Naive thymus-derived CD4-positive, alpha-beta T cell (primary cell): ENCODE measurements around the gene KRT4. TPM values are rescaled to one million over a fixed set of nuclear protein-coding genes. Genes with fewer than 3 reads are reported as not detected.

ENCODE experiments used
- ATAC-seq: fragments of 150-1000 bp; cut with Tn5 transposase; 2 replicates; pipeline ENCODE4 v1.10.0; 2021; ENCODE audit warnings: mild to moderate bottlenecking, moderate library complexity
- CTCF ChIA-PET: fragments of 350-600 bp; sonication (Branson Sonifier 250); formaldehyde crosslinking; loops from one replicate; lab custom pipeline; 2021; ENCODE audit warnings: antibody characterized with exemption; lab: Charles Lee
- POLR2A ChIA-PET: fragments of 350-600 bp; sonication (Branson Sonifier 250); formaldehyde crosslinking; loops from one replicate; lab custom pipeline; 2021; ENCODE audit warnings: antibody characterized with exemption, inconsistent platforms; lab: Charles Lee
- DNase-seq, 9 donors: peaks; one replicate each; pipeline versions ENCODE4 v3.0.0 to v3.0.0-alpha.2; 2020 to 2022; ENCODE audit warnings: mixed read lengths in 1 of 9
- H3K27ac ChIP-seq: one replicate; pipeline ENCODE4 v1.7.0; 2013; ENCODE audit warnings: mild to moderate bottlenecking, low read depth, low read length, moderate library complexity
- H3K27me3 ChIP-seq, 2 donors: one replicate each; pipeline ENCODE4 v1.7.0; 2013; ENCODE audit warnings: low read length in 2 of 2, mild to moderate bottlenecking in 2 of 2, moderate library complexity in 2 of 2; ENCODE audit not compliant: control insufficient read depth in 2 of 2, insufficient read depth in 2 of 2
- H3K36me3 ChIP-seq, 3 experiments: 1 replicate in 2 of 3; 2 replicates in 1 of 3; pipeline ENCODE4 v1.7.0; 2013; ENCODE audit warnings: low read length in 3 of 3, mild to moderate bottlenecking in 3 of 3, moderate library complexity in 1 of 3; ENCODE audit not compliant: insufficient read depth in 3 of 3, control insufficient read depth in 2 of 3
- H3K4me1 ChIP-seq, 2 donors: one replicate each; pipeline ENCODE4 v1.7.0; 2013; ENCODE audit warnings: low read length in 2 of 2, mild to moderate bottlenecking in 2 of 2, moderate library complexity in 1 of 2; ENCODE audit not compliant: control insufficient read depth in 2 of 2, insufficient read depth in 2 of 2
- H3K4me3 ChIP-seq: 2 replicates; pipeline ENCODE4 v1.7.0; 2013; ENCODE audit warnings: mild to moderate bottlenecking, low read length
- H3K9me3 ChIP-seq, 3 experiments: 1 replicate in 2 of 3; 2 replicates in 1 of 3; pipeline ENCODE4 v1.7.0; 2013; ENCODE audit warnings: low read length in 3 of 3; ENCODE audit not compliant: control insufficient read depth in 2 of 3
- H3K27ac Mint-ChIP-seq, 9 donors: one replicate each; pipeline ENCODE4 v1.8.0; 2020 to 2022; ENCODE audit warnings: mixed read lengths in 9 of 9, mild to moderate bottlenecking in 8 of 9, moderate library complexity in 5 of 9, inconsistent platforms in 2 of 9
- H3K27me3 Mint-ChIP-seq, 5 donors: one replicate each; pipeline ENCODE4 v1.8.0; 2021 to 2022; ENCODE audit warnings: mixed read lengths in 5 of 5, mild to moderate bottlenecking in 1 of 5
- H3K36me3 Mint-ChIP-seq, 5 donors: one replicate each; pipeline ENCODE4 v1.8.0; 2020 to 2022; ENCODE audit warnings: mixed read lengths in 5 of 5, mild to moderate bottlenecking in 3 of 5, inconsistent platforms in 1 of 5
- H3K4me1 Mint-ChIP-seq, 7 donors: one replicate each; pipeline ENCODE4 v1.8.0; 2020 to 2022; ENCODE audit warnings: mixed read lengths in 7 of 7, mild to moderate bottlenecking in 3 of 7, inconsistent platforms in 1 of 7
- H3K4me3 Mint-ChIP-seq, 10 donors: one replicate each; pipeline ENCODE4 v1.8.0; 2020 to 2022; ENCODE audit warnings: mild to moderate bottlenecking in 10 of 10, mixed read lengths in 10 of 10, moderate library complexity in 6 of 10, inconsistent platforms in 2 of 10
- H3K9me3 Mint-ChIP-seq, 11 donors: one replicate each; pipeline ENCODE4 v1.8.0; 2020 to 2022; ENCODE audit warnings: mixed read lengths in 11 of 11, mild to moderate bottlenecking in 4 of 11, inconsistent platforms in 1 of 11, moderate library complexity in 1 of 11
- intact Hi-C, 2 donors: fragments of 100-400 bp; cut with micrococcal nuclease; formaldehyde crosslinking; loops; one replicate each; pipeline ENCODE4 v1.15.1; 2023
- polyA plus RNA-seq, 2 donors: library from polyadenylated mRNA; unstranded; fragments of 300-500 nt; fragmentation: Illumina TruSeq; gene quantifications; one replicate each; pipeline ENCODE4 v1.2.3, GENCODE V29; 2021
- total RNA-seq, 6 experiments: library from RNA in 5 of 6; stranded (reverse) in 5 of 6; gene quantifications; 1 replicate in 5 of 6; 2 replicates in 1 of 6; pipeline ENCODE4 v1.2.3 and lab custom pipeline; 2021 to 2026

Gene KRT4
- total and polyA plus RNA-seq, 7 experiments from 2014 or later, result not detected

GRCh38 chr12:52790427-52791270, 23.3 kb downstream of the KRT4 start:
- CTCF ChIA-PET, result interaction anchor here (1.0 kb wide), 1 partner anchor 205 kb away, joined by 3 read pairs; no protein-coding TSS in a partner anchor
- no peaks in the 10 kb centered on the region for H3K9me3 ChIP-seq

GRCh38 chr12:52789637-52790426, 24.1 kb downstream of the KRT4 start:
- Histone ChIP-seq H3K27ac (no peak overlapping the region), H3K4me1 (peaks cover 0 to 5% of the 10 kb centered on the region in 2 donors), H3K27me3 (no peaks in the 10 kb centered on the region), H3K36me3 (no peaks in the 10 kb centered on the region), H3K9me3 (no peaks in the 10 kb centered on the region), H3K4me3 (no peak overlapping the region)
- DNase-seq (peak in 1 of 9 donors; percentile 5), ATAC-seq (no peak)
- H3K9me3 Mint-ChIP-seq, result peaks cover 0 to 5% (median 0%) of the 10 kb centered on the region in 11 donors
- ChIA-PET POLR2A (no interaction called here), CTCF (interaction anchor here (1.0 kb wide), 1 partner anchor 204 kb away, joined by 3 read pairs; no protein-coding TSS in a partner anchor)
- peak overlapping the region in 8 of 10 donors; percentile 5 to 65 (median 50) for H3K4me3 Mint-ChIP-seq
- peaks cover 20 to 54% (median 27%) of the 10 kb centered on the region in 5 donors for H3K27me3 Mint-ChIP-seq
- peaks cover 8 to 36% (median 26%) of the 10 kb centered on the region in 7 donors for H3K4me1 Mint-ChIP-seq
- H3K36me3 Mint-ChIP-seq, result no peaks in the 10 kb centered on the region
- intact Hi-C loops, result loop anchor here in 1 of 2 donors (1.0 to 10.0 kb wide), 2 partner anchors 109 to 205 kb away; no protein-coding TSS in a partner anchor
- H3K27ac Mint-ChIP-seq, result peak overlapping the region in 2 of 9 donors; percentile 28 to 62

More at GRCh38 chr12:52790427-52791270, 23.3 kb downstream of the KRT4 start:
- Mint-ChIP-seq H3K4me1 (peaks cover 8 to 36% (median 26%) of the 10 kb centered on the region in 7 donors), H3K27me3 (peaks cover 20 to 50% (median 27%) of the 10 kb centered on the region in 5 donors), H3K36me3 (no peaks in the 10 kb centered on the region), H3K9me3 (peaks cover 0 to 3% (median 0%) of the 10 kb centered on the region in 11 donors), H3K27ac (peak overlapping the region in 3 of 9 donors; percentile 3 to 28 (median 10)), H3K4me3 (peak overlapping the region in 7 of 10 donors; percentile 16 to 53 (median 42))
- DNase-seq, result no peak
- no peak for ATAC-seq
- H3K27ac ChIP-seq, result no peak overlapping the region
- H3K4me3 ChIP-seq, result no peak overlapping the region
- no peaks in the 10 kb centered on the region for H3K27me3 ChIP-seq
- H3K4me1 ChIP-seq, result peaks cover 0 to 5% of the 10 kb centered on the region in 2 donors
- intact Hi-C loops, result loop anchor here in 1 of 2 donors (1.0 kb wide), 1 partner anchor 109 kb away; no protein-coding TSS in a partner anchor
- H3K36me3 ChIP-seq, result no peaks in the 10 kb centered on the region
- POLR2A ChIA-PET, result no interaction called here

DNA sequence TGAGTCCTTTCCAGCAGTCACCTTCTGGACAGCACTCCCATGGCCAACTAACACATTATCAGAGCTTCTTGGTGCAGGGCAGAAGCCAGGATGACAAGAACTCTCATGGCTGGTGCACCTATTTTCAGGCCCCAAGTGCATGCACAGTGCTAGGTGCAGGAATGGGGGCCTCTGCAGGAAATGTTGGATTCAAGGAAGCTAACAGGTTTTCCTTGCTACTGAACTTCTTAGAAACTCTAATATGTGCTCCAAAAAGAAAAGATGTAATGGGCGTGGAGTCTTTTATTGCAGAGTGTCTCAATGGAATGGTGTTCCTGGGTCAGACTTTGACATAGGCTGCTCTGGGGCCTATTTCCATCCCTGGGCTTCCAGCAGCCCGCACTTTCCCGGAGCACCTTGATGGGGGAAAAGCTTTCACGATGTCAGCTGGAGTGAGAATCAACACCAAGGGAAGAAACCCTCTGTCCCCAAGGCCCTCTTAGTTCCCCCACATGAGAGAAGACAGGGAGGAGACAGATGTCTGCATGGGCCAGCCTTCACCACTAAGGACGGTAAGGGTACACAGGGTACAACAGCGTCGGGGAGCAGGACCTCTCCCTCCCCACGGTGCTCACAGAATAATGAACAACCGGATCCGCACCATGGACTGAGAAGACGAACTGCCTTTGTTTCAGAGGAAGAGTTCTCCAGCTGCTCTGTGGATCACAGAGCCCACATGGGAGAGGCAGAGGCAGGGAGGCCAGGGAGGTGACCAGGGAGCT, 24.9 kb downstream of the KRT4 start:
- no peaks in the 10 kb centered on the region for H3K27me3 ChIP-seq
- no peak for DNase-seq
- no peaks in the 10 kb centered on the region for H3K9me3 ChIP-seq
- H3K27me3 Mint-ChIP-seq, result peaks cover 20 to 54% (median 29%) of the 10 kb centered on the region in 5 donors
- no peak for ATAC-seq
- H3K36me3 Mint-ChIP-seq, result peaks cover 0 to under 1% (median 0%) of the 10 kb centered on the region in 5 donors
- peak overlapping the region in 8 of 10 donors; percentile 5 to 65 (median 35) for H3K4me3 Mint-ChIP-seq
- peak overlapping the region in 3 of 9 donors; percentile 28 to 62 (median 40) for H3K27ac Mint-ChIP-seq
- no peak overlapping the region for H3K4me3 ChIP-seq
- peaks cover 0 to 5% of the 10 kb centered on the region in 2 donors for H3K4me1 ChIP-seq
- ChIA-PET POLR2A (no interaction called here), CTCF (no interaction called here)
- H3K36me3 ChIP-seq, result no peaks in the 10 kb centered on the region
- peaks cover 3 to 29% (median 19%) of the 10 kb centered on the region in 7 donors for H3K4me1 Mint-ChIP-seq
- no peak overlapping the region for H3K27ac ChIP-seq
- H3K9me3 Mint-ChIP-seq, result peaks cover 0 to 5% (median 0%) of the 10 kb centered on the region in 11 donors
- intact Hi-C loops, result loop anchor here in 1 of 2 donors (10.0 kb wide), 1 partner anchor 204 kb away; no protein-coding TSS in a partner anchor

DNA sequence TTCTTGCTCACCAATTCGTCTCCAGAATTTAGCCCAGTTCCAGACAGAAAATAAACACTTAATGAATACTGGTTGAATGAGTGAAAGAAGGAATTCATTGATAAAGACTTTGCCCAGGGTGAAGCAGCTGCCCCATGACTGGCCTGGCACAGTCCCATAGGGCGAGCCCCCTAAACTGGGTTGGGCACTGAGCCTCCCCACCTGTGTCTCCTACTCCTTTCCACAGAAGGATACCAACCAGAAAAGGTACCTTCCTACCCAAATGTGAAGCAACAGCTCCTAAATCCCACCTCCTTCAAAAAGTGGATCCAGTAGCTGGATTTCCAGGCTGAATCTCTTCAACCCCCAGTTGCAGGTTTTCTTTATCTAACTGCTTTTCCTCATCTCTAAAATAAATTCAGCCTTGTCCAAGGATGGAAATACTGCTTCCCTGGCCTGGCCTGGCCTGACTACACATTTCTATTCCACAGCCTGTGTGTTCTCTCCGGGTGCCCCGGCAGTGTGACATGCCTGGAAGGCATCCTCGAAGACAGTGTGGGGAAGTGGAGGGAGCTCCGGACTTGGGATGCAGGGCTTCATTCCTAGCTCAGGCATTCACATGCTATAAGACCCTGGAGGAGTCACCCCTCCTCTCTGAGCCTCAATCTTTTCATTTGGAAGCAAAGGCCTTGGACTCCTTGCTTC, 25.6 kb downstream of the KRT4 start:
- peaks cover 0 to 5% (median 0%) of the 10 kb centered on the region in 11 donors for H3K9me3 Mint-ChIP-seq

DNA sequence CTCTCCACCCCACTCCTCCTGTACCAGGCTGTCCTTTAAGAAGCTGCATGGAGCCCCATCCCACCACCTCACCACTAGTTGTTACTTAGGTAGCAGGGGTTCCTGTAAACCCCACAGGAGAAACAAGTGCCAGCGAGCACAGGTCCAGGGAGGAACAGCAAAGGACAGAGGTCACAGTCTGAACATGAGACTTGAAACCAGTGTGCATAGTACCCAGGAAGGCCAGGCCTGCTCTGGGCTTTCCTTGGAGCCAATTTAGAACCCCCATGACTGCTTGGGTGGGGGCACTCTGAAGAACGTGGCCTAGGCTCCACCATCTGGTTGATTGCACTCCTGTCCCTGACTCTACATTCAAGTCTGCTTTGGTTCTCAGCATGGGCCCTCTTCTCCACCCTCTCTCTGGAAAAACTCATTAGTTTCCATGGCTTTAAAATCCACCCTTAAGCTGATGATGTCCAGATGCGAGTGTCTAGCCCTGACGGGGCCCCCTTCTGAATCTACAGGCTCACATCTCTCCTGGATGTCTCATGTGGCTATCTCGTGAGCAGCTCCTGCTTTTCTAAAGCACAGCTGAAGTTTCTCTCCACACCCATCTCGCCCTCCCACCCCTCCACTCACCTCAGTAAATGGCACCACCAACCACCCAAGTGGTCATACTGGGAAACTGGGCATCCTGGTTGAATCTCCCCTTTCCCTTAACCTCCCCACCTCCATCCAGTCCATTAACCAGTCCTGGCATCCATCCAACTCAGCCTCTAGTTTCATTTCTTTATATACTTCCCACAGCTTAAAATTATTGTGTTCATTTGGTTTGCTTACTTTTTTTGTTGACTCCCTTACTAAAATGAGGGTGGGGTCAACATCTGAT, 26.4 kb downstream of the KRT4 start:
- no peak for ATAC-seq
- Histone ChIP-seq H3K4me3 (no peak overlapping the region), H3K9me3 (no peaks in the 10 kb centered on the region), H3K36me3 (no peaks in the 10 kb centered on the region), H3K27me3 (no peaks in the 10 kb centered on the region), H3K4me1 (peaks cover 0 to 5% of the 10 kb centered on the region in 2 donors), H3K27ac (no peak overlapping the region)
- Mint-ChIP-seq H3K4me1 (peaks cover 2 to 27% (median 16%) of the 10 kb centered on the region in 7 donors), H3K9me3 (peaks cover 0 to 5% (median 0%) of the 10 kb centered on the region in 11 donors), H3K4me3 (no peak overlapping the region), H3K27ac (peak overlapping the region in 1 of 9 donors; percentile 40), H3K36me3 (peaks cover 0 to 3% (median 0%) of the 10 kb centered on the region in 5 donors), H3K27me3 (peaks cover 20 to 55% (median 32%) of the 10 kb centered on the region in 5 donors)
- DNase-seq, result no peak
- intact Hi-C loops, result loop anchor here in 1 of 2 donors (10.0 kb wide), 1 partner anchor 203 kb away; no protein-coding TSS in a partner anchor
- POLR2A ChIA-PET, result no interaction called here
- CTCF ChIA-PET, result no interaction called here

More for the DNA sequence above, 25.6 kb downstream of the KRT4 start:
- Histone ChIP-seq H3K36me3 (no peaks in the 10 kb centered on the region), H3K4me1 (peaks cover 0 to 5% of the 10 kb centered on the region in 2 donors), H3K27me3 (no peaks in the 10 kb centered on the region), H3K4me3 (no peak overlapping the region), H3K9me3 (no peaks in the 10 kb centered on the region), H3K27ac (no peak overlapping the region)
- Mint-ChIP-seq H3K4me1 (peaks cover 2 to 29% (median 18%) of the 10 kb centered on the region in 7 donors), H3K4me3 (peak overlapping the region in 1 of 10 donors; percentile 18), H3K36me3 (peaks cover 0 to 3% (median 0%) of the 10 kb centered on the region in 5 donors), H3K27ac (peak overlapping the region in 2 of 9 donors; percentile 17 to 40), H3K27me3 (peaks cover 20 to 56% (median 32%) of the 10 kb centered on the region in 5 donors)
- ChIA-PET POLR2A (no interaction called here), CTCF (no interaction called here)
- no peak for ATAC-seq
- DNase-seq, result no peak
- intact Hi-C loops, result loop anchor here in 1 of 2 donors (10.0 kb wide), 1 partner anchor 204 kb away; no protein-coding TSS in a partner anchor
